HepG2 (cell line): ENCODE data around the gene RBM15B. TPM values are rescaled to one million over a fixed set of nuclear protein-coding genes. Genes with fewer than 3 reads are reported as not detected.

Experiments used
- AGO1 ChIP-seq: fragments of 200-400 bp; formaldehyde crosslinking; IDR thresholded peaks from 2 replicates; pipeline ENCODE4 v1.6.1; 2017; ENCODE audit warnings: mild to moderate bottlenecking, low read depth, low read length, moderate library complexity; ENCODE audit not compliant: poor library complexity, severe bottlenecking
- DR1 ChIP-seq: sonication (generic); formaldehyde crosslinking; IDR thresholded peaks from 2 replicates; pipeline ENCODE4 v1.8.0; 2021; ENCODE audit warnings: mild to moderate bottlenecking, missing genetic modification reagents, inconsistent platforms
- IRX3 ChIP-seq: sonication (generic); formaldehyde crosslinking; IDR thresholded peaks from 2 replicates; pipeline ENCODE4 v1.8.1; 2023; ENCODE audit warnings: mild to moderate bottlenecking, low read depth, missing genetic modification reagents, borderline replicate concordance
- ZNF484 ChIP-seq: sonication (generic); formaldehyde crosslinking; IDR thresholded peaks from 2 replicates; pipeline ENCODE4 v1.5.1; 2020; ENCODE audit warnings: mild to moderate bottlenecking, low read depth, missing genetic modification reagents, borderline replicate concordance
- ZNF589 ChIP-seq: sonication (generic); formaldehyde crosslinking; conservative IDR thresholded peaks from 2 replicates; pipeline ENCODE4 v1.8.0; 2022; ENCODE audit warnings: mild to moderate bottlenecking, moderate library complexity, missing genetic modification reagents
- polyA plus RNA-seq, 8 experiments: library from polyadenylated mRNA; depleted of rRNA in 3 of 8; stranded (reverse) in 7 of 8; unstranded in 1 of 8; fragments of >200 nt; fragmentation: Illumina TruSeq in 4 of 8; extraction: Trizol in 4 of 8; gene quantifications; 2 replicates each; pipeline versions ENCODE4 v1.2.1 to v1.2.3, GENCODE V29; 2011 to 2016; ENCODE audit warnings: low read depth in 4 of 8, missing spikeins in 1 of 8, mixed read lengths in 1 of 8; ENCODE audit not compliant: insufficient read depth in 1 of 8
- total RNA-seq, 5 experiments: library from RNA; depleted of rRNA; stranded (reverse); fragments of >200 nt; fragmentation: Illumina TruSeq; extraction: Trizol; gene quantifications; 2 replicates each; pipeline ENCODE4 v1.2.3, GENCODE V29; 2016; ENCODE audit warnings: low read depth in 1 of 5
- TF ChIP-seq, protein P1 (sequence below): sonication (generic); formaldehyde crosslinking; conservative IDR thresholded peaks from 2 replicates; pipeline ENCODE4 v1.4.0; 2020; ENCODE audit warnings: mild to moderate bottlenecking, missing genetic modification reagents, moderate library complexity
- TF ChIP-seq, protein P2 (sequence below): sonication (generic); formaldehyde crosslinking; IDR thresholded peaks from 2 replicates; pipeline ENCODE4 v1.4.0; 2020; ENCODE audit warnings: missing genetic modification reagents
- TF ChIP-seq, protein P3 (sequence below): sonication (generic); formaldehyde crosslinking; IDR thresholded peaks from 2 replicates; pipeline ENCODE4 v1.5.0; 2020; ENCODE audit warnings: mild to moderate bottlenecking, missing genetic modification reagents, borderline replicate concordance
- TF ChIP-seq, protein P4 (sequence below): IDR thresholded peaks from 2 replicates; pipeline ENCODE4 v1.6.1; 2016; ENCODE audit warnings: missing compliant biosample characterization, missing genetic modification reagents, borderline replicate concordance
- TF ChIP-seq, protein P5 (sequence below): sonication (generic); formaldehyde crosslinking; conservative IDR thresholded peaks from 2 replicates; pipeline ENCODE4 v1.5.0; 2020; ENCODE audit warnings: missing genetic modification reagents
- TF ChIP-seq, protein P6 (sequence below): sonication (generic); formaldehyde crosslinking; IDR thresholded peaks from 2 replicates; pipeline ENCODE4 v1.8.0; 2022; ENCODE audit warnings: mild to moderate bottlenecking, missing genetic modification reagents, moderate library complexity
- TF ChIP-seq, protein P7 (sequence below): sonication (generic); formaldehyde crosslinking; IDR thresholded peaks from 2 replicates; pipeline ENCODE4 v1.4.0; 2020; ENCODE audit warnings: missing genetic modification reagents
- TF ChIP-seq, protein P8 (sequence below): sonication (generic); formaldehyde crosslinking; IDR thresholded peaks from 2 replicates; pipeline ENCODE4 v1.4.0; 2020; ENCODE audit warnings: missing genetic modification reagents

The RBM15B gene
- total and polyA plus RNA-seq, 2 of the 13 experiments (the other 11 are each of a cell fraction or from before 2014, with no cell fraction given), result 8.2 to 19.3 TPM

DNA sequence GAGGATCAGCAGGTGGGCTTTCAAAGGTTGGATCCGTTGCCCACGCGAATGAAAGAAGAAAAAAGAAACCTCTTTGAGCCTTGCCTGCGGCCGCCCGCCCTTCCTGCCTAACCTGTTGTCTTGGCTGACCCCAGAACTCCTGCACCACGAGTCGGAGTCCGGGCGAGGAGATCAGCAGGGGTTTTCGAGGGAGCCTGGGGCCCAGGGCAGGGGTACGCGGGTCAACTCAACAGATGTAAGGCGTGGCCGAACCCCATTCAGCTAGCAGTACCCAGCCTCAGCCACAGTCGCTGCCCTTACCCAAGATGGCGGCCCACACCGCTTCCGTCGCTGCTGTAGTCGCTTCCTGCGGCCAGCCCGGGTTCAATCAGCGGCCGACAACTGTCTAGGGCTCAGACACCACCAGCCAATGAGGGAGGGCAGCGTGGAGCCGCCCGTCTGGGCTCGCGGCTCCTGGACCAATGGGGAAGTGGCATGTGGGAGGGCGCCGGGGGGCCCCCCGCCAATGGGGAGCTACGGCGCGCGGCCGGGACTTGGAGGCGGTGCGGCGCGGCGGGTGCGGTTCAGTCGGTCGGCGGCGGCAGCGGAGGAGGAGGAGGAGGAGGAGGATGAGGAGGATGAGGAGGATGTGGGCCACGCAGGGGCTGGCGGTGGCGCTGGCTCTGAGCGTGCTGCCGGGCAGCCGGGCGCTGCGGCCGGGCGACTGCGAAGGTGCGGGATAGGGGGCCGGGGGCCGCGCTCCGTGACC, 6.2 kb upstream of the RBM15B start, which contains the start of gene MANF (continued):
- TF ChIP-seq, protein P1, sequence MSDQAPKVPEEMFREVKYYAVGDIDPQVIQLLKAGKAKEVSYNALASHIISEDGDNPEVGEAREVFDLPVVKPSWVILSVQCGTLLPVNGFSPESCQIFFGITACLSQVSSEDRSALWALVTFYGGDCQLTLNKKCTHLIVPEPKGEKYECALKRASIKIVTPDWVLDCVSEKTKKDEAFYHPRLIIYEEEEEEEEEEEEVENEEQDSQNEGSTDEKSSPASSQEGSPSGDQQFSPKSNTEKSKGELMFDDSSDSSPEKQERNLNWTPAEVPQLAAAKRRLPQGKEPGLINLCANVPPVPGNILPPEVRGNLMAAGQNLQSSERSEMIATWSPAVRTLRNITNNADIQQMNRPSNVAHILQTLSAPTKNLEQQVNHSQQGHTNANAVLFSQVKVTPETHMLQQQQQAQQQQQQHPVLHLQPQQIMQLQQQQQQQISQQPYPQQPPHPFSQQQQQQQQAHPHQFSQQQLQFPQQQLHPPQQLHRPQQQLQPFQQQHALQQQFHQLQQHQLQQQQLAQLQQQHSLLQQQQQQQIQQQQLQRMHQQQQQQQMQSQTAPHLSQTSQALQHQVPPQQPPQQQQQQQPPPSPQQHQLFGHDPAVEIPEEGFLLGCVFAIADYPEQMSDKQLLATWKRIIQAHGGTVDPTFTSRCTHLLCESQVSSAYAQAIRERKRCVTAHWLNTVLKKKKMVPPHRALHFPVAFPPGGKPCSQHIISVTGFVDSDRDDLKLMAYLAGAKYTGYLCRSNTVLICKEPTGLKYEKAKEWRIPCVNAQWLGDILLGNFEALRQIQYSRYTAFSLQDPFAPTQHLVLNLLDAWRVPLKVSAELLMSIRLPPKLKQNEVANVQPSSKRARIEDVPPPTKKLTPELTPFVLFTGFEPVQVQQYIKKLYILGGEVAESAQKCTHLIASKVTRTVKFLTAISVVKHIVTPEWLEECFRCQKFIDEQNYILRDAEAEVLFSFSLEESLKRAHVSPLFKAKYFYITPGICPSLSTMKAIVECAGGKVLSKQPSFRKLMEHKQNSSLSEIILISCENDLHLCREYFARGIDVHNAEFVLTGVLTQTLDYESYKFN (CRISPR knock-in tag), result peak; percentile 45; the same call in 1 of the 2 replicates
- TF ChIP-seq IRX3 (CRISPR knock-in tag), result no peak
- peak; percentile 95 for TF ChIP-seq DR1 (CRISPR knock-in tag)
- TF ChIP-seq, protein P2, sequence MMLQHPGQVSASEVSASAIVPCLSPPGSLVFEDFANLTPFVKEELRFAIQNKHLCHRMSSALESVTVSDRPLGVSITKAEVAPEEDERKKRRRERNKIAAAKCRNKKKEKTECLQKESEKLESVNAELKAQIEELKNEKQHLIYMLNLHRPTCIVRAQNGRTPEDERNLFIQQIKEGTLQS (CRISPR knock-in tag), result peak; percentile 25; the same call in 1 of the 2 replicates
- 0 out of 2 replicates have a peak, but pooled peaks have one; percentile 71 for TF ChIP-seq ZNF589 (CRISPR knock-in tag)
- TF ChIP-seq, protein P3, sequence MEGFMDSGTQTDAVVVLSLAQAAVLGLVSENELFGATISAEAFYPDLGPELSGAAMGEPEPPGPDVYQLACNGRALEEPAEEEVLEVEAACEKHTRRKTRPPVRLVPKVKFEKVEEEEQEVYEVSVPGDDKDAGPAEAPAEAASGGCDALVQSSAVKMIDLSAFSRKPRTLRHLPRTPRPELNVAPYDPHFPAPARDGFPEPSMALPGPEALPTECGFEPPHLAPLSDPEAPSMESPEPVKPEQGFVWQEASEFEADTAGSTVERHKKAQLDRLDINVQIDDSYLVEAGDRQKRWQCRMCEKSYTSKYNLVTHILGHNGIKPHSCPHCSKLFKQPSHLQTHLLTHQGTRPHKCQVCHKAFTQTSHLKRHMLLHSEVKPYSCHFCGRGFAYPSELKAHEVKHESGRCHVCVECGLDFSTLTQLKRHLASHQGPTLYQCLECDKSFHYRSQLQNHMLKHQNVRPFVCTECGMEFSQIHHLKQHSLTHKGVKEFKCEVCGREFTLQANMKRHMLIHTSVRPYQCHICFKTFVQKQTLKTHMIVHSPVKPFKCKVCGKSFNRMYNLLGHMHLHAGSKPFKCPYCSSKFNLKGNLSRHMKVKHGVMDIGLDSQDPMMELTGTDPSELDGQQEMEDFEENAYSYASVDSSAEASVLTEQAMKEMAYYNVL (CRISPR knock-in tag), result no peak
- TF ChIP-seq, protein P4, sequence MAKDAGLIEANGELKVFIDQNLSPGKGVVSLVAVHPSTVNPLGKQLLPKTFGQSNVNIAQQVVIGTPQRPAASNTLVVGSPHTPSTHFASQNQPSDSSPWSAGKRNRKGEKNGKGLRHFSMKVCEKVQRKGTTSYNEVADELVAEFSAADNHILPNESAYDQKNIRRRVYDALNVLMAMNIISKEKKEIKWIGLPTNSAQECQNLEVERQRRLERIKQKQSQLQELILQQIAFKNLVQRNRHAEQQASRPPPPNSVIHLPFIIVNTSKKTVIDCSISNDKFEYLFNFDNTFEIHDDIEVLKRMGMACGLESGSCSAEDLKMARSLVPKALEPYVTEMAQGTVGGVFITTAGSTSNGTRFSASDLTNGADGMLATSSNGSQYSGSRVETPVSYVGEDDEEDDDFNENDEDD (CRISPR knock-in tag), result peak; percentile 85
- TF ChIP-seq, protein P5, sequence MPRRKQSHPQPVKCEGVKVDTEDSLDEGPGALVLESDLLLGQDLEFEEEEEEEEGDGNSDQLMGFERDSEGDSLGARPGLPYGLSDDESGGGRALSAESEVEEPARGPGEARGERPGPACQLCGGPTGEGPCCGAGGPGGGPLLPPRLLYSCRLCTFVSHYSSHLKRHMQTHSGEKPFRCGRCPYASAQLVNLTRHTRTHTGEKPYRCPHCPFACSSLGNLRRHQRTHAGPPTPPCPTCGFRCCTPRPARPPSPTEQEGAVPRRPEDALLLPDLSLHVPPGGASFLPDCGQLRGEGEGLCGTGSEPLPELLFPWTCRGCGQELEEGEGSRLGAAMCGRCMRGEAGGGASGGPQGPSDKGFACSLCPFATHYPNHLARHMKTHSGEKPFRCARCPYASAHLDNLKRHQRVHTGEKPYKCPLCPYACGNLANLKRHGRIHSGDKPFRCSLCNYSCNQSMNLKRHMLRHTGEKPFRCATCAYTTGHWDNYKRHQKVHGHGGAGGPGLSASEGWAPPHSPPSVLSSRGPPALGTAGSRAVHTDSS (CRISPR knock-in tag), result no peak
- TF ChIP-seq, protein P6, sequence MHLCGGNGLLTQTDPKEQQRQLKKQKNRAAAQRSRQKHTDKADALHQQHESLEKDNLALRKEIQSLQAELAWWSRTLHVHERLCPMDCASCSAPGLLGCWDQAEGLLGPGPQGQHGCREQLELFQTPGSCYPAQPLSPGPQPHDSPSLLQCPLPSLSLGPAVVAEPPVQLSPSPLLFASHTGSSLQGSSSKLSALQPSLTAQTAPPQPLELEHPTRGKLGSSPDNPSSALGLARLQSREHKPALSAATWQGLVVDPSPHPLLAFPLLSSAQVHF (CRISPR knock-in tag), result 0 out of 2 replicates have a peak, but pooled peaks have one; percentile 32
- no peak for TF ChIP-seq ZNF484 (CRISPR knock-in tag)
- TF ChIP-seq, protein P7, sequence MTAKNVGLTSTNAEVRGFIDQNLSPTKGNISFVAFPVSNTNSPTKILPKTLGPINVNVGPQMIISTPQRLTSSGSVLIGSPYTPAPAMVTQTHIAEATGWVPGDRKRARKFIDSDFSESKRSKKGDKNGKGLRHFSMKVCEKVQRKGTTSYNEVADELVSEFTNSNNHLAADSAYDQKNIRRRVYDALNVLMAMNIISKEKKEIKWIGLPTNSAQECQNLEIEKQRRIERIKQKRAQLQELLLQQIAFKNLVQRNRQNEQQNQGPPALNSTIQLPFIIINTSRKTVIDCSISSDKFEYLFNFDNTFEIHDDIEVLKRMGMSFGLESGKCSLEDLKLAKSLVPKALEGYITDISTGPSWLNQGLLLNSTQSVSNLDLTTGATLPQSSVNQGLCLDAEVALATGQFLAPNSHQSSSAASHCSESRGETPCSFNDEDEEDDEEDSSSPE, result peak; percentile 85
- TF ChIP-seq AGO1, result peak; percentile 35
- TF ChIP-seq, protein P8, sequence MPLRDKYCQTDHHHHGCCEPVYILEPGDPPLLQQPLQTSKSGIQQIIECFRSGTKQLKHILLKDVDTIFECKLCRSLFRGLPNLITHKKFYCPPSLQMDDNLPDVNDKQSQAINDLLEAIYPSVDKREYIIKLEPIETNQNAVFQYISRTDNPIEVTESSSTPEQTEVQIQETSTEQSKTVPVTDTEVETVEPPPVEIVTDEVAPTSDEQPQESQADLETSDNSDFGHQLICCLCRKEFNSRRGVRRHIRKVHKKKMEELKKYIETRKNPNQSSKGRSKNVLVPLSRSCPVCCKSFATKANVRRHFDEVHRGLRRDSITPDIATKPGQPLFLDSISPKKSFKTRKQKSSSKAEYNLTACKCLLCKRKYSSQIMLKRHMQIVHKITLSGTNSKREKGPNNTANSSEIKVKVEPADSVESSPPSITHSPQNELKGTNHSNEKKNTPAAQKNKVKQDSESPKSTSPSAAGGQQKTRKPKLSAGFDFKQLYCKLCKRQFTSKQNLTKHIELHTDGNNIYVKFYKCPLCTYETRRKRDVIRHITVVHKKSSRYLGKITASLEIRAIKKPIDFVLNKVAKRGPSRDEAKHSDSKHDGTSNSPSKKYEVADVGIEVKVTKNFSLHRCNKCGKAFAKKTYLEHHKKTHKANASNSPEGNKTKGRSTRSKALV (CRISPR knock-in tag), result 0 out of 2 replicates have a peak, but pooled peaks have one; percentile 40
